Effector CD4-positive, alpha-beta T cell (primary cell): Measurements from ENCODE around the gene PPM1A.

Experiments used
- DNase-seq: peaks from one replicate; pipeline ENCODE4 v3.0.0-alpha.2; 2020

Gene PPM1A

DNA sequence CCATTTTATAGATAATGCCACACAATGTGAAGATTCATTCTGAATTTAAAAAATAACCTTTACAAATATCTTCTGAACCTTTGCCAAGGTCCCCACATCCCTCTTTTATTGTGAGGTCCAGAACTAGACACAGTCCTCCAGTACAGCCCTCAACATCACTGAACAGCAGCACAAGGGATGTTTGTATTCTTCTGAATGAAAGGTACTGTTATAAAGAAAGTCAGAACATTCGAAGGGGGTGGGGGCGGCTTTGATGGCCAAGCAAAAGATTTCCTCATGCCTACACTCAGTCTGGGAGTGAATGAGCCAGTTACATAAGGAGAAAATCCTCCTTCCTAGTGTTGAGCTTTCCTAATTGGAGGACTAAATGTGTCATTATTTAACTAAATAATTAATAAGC lies 77.3 kb downstream of the PPM1A start:
- DNase-seq = no peak

DNA sequence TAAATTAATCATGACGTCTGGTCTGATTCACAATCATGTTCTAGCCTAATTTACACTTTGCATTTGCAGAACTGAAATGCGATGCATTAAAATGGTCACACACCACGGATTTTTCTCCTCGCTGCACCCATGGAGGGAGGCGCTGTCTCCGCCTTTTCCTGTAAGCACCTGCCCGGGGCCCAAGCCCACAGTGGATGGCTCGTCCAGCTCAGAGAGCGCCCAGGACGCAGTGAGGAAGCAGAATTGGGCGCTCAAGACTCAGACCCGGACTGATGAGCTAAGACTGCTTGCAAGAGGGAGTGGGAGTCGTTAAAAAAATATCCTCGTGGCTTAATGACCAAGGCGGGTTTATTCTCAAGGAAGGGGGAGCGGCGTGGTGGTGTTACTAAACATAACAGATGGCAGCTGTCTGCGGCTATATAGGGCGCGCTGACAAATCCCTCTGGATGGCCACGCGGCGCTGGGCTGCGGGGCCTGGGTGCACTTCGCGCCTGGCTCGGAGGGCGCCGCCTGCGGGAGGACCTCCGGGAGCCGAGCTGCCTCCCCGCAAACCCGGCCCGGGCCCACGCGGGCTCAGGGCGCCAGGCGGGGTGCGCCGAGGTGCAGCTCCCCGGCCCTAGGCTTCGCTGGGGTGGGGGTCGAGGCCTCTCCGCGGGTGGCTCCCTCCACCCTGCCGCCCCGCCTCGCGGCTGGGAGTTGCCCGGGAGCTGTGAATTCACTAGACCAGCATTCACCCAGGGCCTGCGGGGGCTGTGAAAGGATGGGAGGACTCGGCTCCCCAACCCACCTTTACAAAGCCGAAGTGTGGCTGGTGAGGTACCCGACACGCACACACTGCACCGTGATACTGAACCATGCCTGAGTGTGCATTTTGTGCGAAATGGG lies 78.7 kb downstream of the PPM1A start:
- no peak for DNase-seq

DNA sequence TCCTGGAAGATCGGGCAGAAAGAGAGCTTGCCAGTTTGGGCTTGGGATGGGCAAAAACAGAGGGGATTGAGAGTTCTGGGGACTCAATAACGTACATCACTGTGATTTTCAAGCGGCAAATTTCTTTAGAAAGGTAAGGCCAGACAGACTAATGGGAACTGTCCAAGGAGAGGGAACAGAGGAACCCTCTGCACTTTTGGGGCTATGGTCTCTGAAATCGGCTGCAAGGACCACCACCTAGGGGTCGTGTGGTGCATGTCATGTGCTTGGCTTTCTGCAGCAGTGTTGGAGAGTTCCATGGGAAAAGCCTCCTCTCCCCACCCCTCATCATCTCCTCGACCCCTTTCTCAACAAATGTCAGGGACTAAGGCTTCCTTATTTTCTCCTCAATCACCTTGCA lies 79.6 kb downstream of the PPM1A start:
- DNase-seq = no peak

DNA sequence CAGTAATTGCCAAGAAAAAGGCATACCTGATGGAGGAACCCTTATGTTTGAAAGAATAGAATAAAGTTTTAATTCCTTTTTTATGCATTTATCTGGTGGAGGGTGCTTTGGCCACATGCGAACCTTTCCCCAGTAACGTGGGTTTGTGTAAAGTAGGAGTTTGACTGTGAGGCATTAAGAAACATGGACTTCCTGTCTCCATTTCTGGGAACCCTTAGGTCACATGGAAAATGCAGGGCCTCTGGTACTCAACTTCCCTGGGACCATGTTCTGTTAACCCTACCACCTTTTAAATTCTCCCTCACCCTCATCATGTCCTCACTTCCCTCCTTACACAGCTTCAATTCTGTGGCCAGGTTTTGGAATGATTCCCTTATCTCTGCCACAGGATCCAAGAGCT lies 80.3 kb downstream of the PPM1A start:
- DNase-seq = no peak

DNA sequence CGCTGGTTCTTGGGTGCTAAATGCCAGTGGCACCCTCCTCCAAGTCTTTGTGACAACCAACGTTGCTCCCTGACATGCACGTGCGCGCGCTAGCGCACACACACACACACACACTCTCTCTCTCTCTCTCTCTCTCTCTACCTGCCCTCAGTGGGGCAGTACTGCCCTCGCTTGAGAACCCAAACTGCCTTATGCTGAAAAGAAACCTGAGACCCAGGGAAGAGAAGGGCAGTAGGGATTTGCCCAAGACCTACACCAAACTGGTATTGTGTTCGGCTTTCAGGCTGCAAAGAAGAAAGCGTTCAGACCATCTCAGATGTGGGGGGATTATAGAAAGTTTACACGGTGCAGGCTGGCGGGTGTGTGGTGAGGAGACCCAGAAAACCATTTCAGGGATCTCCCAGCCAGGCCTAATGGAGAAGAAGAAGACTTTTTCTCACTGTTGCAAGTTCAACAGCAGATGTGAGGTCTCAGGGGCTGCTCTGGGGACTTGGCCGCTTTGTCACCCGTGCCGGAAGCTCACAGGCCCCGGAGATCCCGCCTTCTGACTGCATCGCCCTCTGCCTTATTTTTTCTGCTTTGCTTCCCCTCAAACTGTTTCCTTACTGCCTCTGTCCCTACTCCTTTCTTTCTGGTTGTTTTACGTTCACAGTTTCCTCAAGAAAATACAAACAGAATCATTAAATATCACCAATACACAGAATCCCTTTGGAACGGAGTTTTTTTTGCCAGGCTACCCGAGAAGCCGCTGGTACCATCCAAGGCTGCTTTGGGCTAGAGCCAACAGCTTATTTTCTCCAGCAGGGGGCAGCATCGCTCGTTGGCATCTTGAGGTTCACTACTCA lies 82.4 kb downstream of the PPM1A start:
- peak; percentile 65 for DNase-seq

DNA sequence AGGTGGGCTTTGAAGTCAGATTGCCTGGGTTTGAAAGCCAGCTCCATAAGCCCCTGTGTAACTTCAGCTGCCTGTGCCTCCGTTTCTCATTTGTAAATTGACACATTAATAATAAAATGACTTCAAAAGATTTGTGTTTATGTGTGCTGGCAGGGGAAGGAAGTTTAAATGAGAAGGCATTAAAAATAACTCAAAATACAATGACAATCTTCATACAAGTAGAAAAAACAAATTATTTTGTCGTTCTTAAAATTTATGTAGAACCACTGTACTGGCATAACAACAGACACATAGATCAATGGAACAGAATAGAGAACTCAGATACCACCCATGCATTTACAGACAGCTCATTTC lies 83.0 kb downstream of the PPM1A start:
- no peak for DNase-seq

DNA sequence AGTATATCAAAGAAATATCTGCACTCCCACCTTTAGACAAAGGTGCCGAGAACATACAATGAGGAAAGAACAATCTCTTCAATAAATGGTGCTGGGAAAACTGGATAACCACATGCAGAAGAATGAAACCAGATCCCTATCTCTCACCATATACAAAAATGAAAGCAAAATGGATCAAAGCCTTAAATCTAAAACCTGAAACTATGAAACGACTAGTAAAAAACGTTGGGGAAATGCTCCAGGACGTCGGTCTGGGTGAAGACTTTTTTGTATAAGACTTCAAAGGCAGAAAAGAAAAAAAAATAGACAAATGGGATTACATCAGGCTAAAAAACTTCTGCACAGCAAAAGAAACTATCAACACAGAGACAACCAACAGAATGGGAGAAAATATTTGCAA lies 83.8 kb downstream of the PPM1A start:
- no peak for DNase-seq

DNA sequence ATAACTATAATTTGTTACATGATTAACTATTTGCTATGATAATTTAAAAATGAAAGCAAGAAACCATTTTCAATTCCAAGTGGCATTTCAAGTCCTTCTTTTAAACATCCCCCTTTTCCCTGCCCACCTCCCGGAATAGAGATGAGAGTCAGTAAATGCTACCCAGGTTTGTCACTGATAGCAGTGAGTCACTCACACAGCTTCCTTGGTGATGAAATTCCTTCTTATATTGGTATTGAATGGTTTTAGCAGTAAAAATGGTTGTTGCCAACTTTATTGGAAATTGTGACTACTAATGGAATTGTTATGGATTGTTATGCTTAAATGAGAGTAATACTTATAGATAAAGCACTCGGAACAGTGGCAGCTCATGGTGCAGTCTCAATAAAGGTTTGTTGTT lies 90.5 kb downstream of the PPM1A start:
- DNase-seq = no peak

DNA sequence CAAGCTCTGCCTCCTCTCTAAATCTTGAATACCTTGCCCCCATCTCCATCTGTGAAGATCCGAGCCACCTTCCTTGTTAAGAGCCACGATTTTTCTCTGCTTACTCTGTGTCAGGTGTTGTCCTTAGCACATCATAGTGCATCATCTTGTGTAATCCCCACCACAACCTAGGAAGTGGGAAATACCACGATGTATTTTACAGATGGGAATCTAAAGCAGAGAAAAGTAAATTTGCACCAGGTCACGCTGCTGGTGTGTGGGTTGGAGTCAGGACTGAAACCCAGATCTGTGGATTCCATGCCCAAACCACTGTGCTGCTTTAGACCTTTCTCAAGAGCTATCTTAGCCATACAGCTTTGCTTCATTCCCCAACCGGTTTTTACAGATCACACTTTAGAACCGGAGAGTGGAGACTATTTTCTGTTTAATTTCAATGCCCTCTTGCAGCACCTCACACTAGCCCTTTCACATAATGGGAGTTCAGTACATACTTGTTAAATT lies 94.6 kb downstream of the PPM1A start:
- no peak for DNase-seq

DNA sequence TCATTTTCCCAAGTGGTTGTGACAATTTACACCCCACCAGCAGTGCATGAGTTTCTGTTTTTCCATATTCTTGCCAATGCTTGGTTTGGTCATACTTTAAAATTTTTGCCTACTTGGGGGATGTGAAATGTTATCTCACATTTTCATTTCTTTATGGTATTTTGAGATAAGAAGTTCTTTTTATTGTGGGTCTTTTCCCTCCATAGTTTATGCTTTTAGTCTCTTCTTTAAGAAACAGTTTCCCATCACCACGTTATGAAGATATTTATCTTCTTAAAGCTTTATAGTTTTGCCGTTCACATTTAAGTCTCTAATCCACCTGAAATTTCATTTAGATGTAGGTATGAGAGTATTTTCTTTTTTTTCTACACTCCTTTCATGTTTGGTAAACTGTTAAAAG lies 95.7 kb downstream of the PPM1A start:
- no peak for DNase-seq

DNA sequence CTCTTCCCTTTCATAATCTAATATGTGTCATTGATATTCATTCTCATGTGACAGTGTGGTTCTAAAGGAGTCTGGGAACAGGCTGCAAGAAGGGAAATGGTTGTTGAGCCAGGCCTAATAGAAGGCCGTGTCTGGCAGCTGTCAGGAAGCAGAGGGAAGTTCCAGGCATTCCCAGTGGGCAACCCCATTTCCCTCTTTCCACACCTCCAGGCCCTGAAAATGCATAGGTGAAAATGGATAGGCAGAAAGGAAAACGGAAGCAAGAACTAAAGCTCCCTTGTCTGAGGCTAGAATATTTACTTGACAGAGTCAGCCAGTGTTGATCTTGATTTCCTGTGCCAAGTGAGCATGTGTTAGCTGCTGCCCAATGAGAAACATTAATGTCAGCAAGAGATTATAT lies 97.7 kb downstream of the PPM1A start:
- no peak for DNase-seq

DNA sequence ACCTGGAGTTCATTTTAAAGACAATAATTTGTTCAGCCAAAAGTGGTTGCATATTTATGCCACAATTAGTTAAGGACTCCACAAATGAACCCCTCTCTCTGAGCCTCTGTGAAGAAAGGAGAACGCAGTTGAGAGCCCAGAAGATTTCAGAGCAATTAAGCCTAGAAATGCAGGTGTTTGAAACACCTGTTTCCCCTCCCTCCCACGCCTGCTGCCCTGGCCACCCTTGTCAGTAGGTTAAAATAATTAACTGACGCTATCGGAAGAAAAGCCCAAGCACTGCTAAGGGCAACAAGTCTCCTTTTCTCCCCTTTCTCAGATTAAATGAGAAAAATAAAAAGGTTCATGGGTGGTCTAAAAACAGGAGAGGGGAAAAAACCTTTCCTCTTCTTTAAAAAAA lies 99.2 kb downstream of the PPM1A start:
- no peak for DNase-seq
